ENCODE data around the gene SYVN1.

The SYVN1 gene

GRCh38 chr11:65156256-65156655 lies 21.9 kb upstream of the SYVN1 start:
- Histone ChIP-seq H2AFZ (ENCODE audit: low read depth, low read length) (no peak overlapping the region), H3K27me3 (ENCODE audit: insufficient read depth, low read length, poor library complexity) (peaks cover 6% of the 10 kb centered on the region), H3K9ac (ENCODE audit: low read depth, low read length) (no peak overlapping the region), H3K4me1 (ENCODE audit: insufficient read depth, low read length) (no peaks in the 10 kb centered on the region), H3K27ac (ENCODE audit: low read length) (no peak overlapping the region), H3K4me3 (ENCODE audit: low read depth in 1 of 2, low read length in 2 of 2) (no peak overlapping the region), H3K9me3 (ENCODE audit: insufficient read depth, low read length, severe bottlenecking) (no peaks in the 10 kb centered on the region), H3K36me3 (ENCODE audit: insufficient read depth, low read length) (no peaks in the 10 kb centered on the region), H3K4me2 (ENCODE audit: insufficient read depth, low read length) (no peak overlapping the region), H3K79me2 (ENCODE audit: insufficient read depth, low read length) (no peaks in the 10 kb centered on the region), H4K20me1 (ENCODE audit: insufficient read depth, low read length) (no peaks in the 10 kb centered on the region)
- no peak for DNase-seq
- TF ChIP-seq EZH2 (IDR thresholded peaks at IDR 0.05; ENCODE audit: borderline replicate concordance, low read depth, low read length, severe bottlenecking) (no peak), CTCF (IDR thresholded peaks at IDR 0.05; ENCODE audit: borderline replicate concordance, extremely low read depth, low read length, poor library complexity, severe bottlenecking) (no peak)
- ATAC-seq (ENCODE audit: insufficient read depth, low read depth), result no peak

- TF ChIP-seq CTCF (IDR thresholded peaks at IDR 0.05; ENCODE audit: borderline replicate concordance, extremely low read depth, low read length, poor library complexity, severe bottlenecking) (no peak), EZH2 (IDR thresholded peaks at IDR 0.05; ENCODE audit: borderline replicate concordance, low read depth, low read length, severe bottlenecking) (no peak)
- H2AFZ ChIP-seq (ENCODE audit: low read depth, low read length), result no peak overlapping the region
- H3K9ac ChIP-seq (ENCODE audit: low read depth, low read length), result no peak overlapping the region
- peaks cover 3% of the 10 kb centered on the region for H3K9me3 ChIP-seq (ENCODE audit: insufficient read depth, low read length, severe bottlenecking)
- DNase-seq (no peak), ATAC-seq (ENCODE audit: insufficient read depth, low read depth) (no peak)
- peaks cover 3% of the 10 kb centered on the region for H3K27me3 ChIP-seq (ENCODE audit: insufficient read depth, low read length, poor library complexity)
- H3K4me2 ChIP-seq (ENCODE audit: insufficient read depth, low read length), result no peak overlapping the region
- H4K20me1 ChIP-seq (ENCODE audit: insufficient read depth, low read length), result no peaks in the 10 kb centered on the region
- no peaks in the 10 kb centered on the region for H3K79me2 ChIP-seq (ENCODE audit: insufficient read depth, low read length)
- no peak overlapping the region for H3K27ac ChIP-seq (ENCODE audit: low read length)
- no peak overlapping the region for H3K4me3 ChIP-seq (ENCODE audit: low read depth in 1 of 2, low read length in 2 of 2)
- H3K4me1 ChIP-seq (ENCODE audit: insufficient read depth, low read length), result no peaks in the 10 kb centered on the region
- no peaks in the 10 kb centered on the region for H3K36me3 ChIP-seq (ENCODE audit: insufficient read depth, low read length)
Measured at GRCh38 chr11:65152122-65152521, 17.8 kb upstream of the SYVN1 start.

- DNase-seq, result no peak
- Histone ChIP-seq H3K27ac (ENCODE audit: low read length) (no peak overlapping the region), H4K20me1 (ENCODE audit: insufficient read depth, low read length) (no peaks in the 10 kb centered on the region), H3K27me3 (ENCODE audit: insufficient read depth, low read length, poor library complexity) (peaks cover 3% of the 10 kb centered on the region), H3K4me3 (ENCODE audit: low read depth in 1 of 2, low read length in 2 of 2) (no peak overlapping the region), H3K36me3 (ENCODE audit: insufficient read depth, low read length) (no peaks in the 10 kb centered on the region), H3K79me2 (ENCODE audit: insufficient read depth, low read length) (no peaks in the 10 kb centered on the region), H3K4me2 (ENCODE audit: insufficient read depth, low read length) (no peak overlapping the region), H3K9ac (ENCODE audit: low read depth, low read length) (no peak overlapping the region), H3K4me1 (ENCODE audit: insufficient read depth, low read length) (no peaks in the 10 kb centered on the region), H2AFZ (ENCODE audit: low read depth, low read length) (no peak overlapping the region), H3K9me3 (ENCODE audit: insufficient read depth, low read length, severe bottlenecking) (peaks cover 6% of the 10 kb centered on the region)
- no peak for TF ChIP-seq CTCF (IDR thresholded peaks at IDR 0.05; ENCODE audit: borderline replicate concordance, extremely low read depth, low read length, poor library complexity, severe bottlenecking)
- TF ChIP-seq EZH2 (IDR thresholded peaks at IDR 0.05; ENCODE audit: borderline replicate concordance, low read depth, low read length, severe bottlenecking), result no peak
- no peak for ATAC-seq (ENCODE audit: insufficient read depth, low read depth)
Measured at GRCh38 chr11:65151331-65151899, 17.1 kb upstream of the SYVN1 start.
